ENCODE data around the gene PSMD13. TPM values are rescaled to one million over a fixed set of nuclear protein-coding genes. Genes with fewer than 3 reads are reported as not detected.

Gene PSMD13
- total RNA-seq, 1 experiment from 2014 or later = 141 TPM

- H3K27ac Mint-ChIP-seq = peak overlapping the region in 1 of 3 experiments; percentile 87; a peak in 1 of 7 replicates
- H3K4ac ChIP-seq (ENCODE audit: low read depth, low read length) = no peak overlapping the region
- no peaks in the 10 kb centered on the region for H4K20me1 ChIP-seq (ENCODE audit: control insufficient read depth, insufficient read depth, insufficient read length)
- no peak overlapping the region for H3K27ac ChIP-seq (ENCODE audit: insufficient read length, low read depth, low read length)
- no peak overlapping the region for H3K18ac ChIP-seq (ENCODE audit: insufficient read length, low read depth, low read length)
- WGBS (ENCODE audit: extremely low coverage, insufficient read length, low lambda C conversion rate) = no CpG with 5 or more reads among the region's 14 CpGs
- H3K4me1 Mint-ChIP-seq = peaks cover 25 to 34% of the 10 kb centered on the region in 2 experiments
- no peak overlapping the region for H2BK15ac ChIP-seq (ENCODE audit: low read depth, low read length)
- no peak overlapping the region for H2BK12ac ChIP-seq (ENCODE audit: insufficient read length, low read depth, low read length)
- H3K56ac ChIP-seq (ENCODE audit: insufficient read length, low read depth, low read length) = no peak overlapping the region
- no peaks in the 10 kb centered on the region for H3K79me2 ChIP-seq (ENCODE audit: insufficient read depth, low read length)
- H3K23me2 ChIP-seq (ENCODE audit: insufficient read length, low read depth, low read length, poor library complexity, severe bottlenecking) = peaks cover 9% of the 10 kb centered on the region
- no peak overlapping the region for H3K23ac ChIP-seq (ENCODE audit: insufficient read length, low read depth, low read length)
- no peak for TF ChIP-seq CTCF (conservative IDR thresholded peaks at IDR 0.05)
- no peak overlapping the region for H3K9ac ChIP-seq (ENCODE audit: extremely low read depth, insufficient read length, low read length)
- H3K27me3 Mint-ChIP-seq (ENCODE audit: low read depth) = peaks cover 13% of the 10 kb centered on the region
- DNase-seq = peak; percentile 27
- H3K4me1 ChIP-seq (ENCODE audit: insufficient read depth, low read length) = no peaks in the 10 kb centered on the region
- no peak overlapping the region for H2BK20ac ChIP-seq (ENCODE audit: low read depth, low read length, poor library complexity, severe bottlenecking)
- H3K27me3 ChIP-seq (ENCODE audit: insufficient read depth, low read length) = peaks cover 7% of the 10 kb centered on the region; the same call in 1 of the 2 replicates
- H3K9me3 Mint-ChIP-seq = no peaks in the 10 kb centered on the region
- H4K8ac ChIP-seq (replicated peaks; ENCODE audit: insufficient read length, low read depth, low read length) = no peak overlapping the region
- peak overlapping the region; percentile 5 for H3K4me2 ChIP-seq (ENCODE audit: insufficient read depth, insufficient read length, low read length)
- no peak overlapping the region for H4K91ac ChIP-seq (ENCODE audit: insufficient read length, low read depth, low read length)
- H3K14ac ChIP-seq (ENCODE audit: insufficient read depth, low read length) = no peak overlapping the region
- no peak overlapping the region for H4K5ac ChIP-seq (ENCODE audit: insufficient read length, low read depth, low read length)
- H3T11ph ChIP-seq (ENCODE audit: low read length) = no peak overlapping the region
- H2BK120ac ChIP-seq (ENCODE audit: low read depth, low read length, poor library complexity, severe bottlenecking) = no peak overlapping the region
- no peaks in the 10 kb centered on the region for H3K9me3 ChIP-seq (ENCODE audit: control insufficient read depth, low read depth, low read length)
- peaks cover 15 to 31% (median 21%) of the 10 kb centered on the region in 3 experiments for H3K36me3 Mint-ChIP-seq (ENCODE audit: insufficient read depth in 1 of 3, low read depth in 3 of 3)
- H3K4me3 Mint-ChIP-seq = peak overlapping the region; percentile 63 to 83
- no peak overlapping the region for H2AFZ ChIP-seq (ENCODE audit: low read length)
- H3K79me1 ChIP-seq (ENCODE audit: insufficient read depth, low read depth, low read length, poor library complexity, severe bottlenecking) = no peaks in the 10 kb centered on the region
- no peak overlapping the region for H2AK5ac ChIP-seq (ENCODE audit: insufficient read length, low read length)
- H2BK5ac ChIP-seq (ENCODE audit: insufficient read length, low read length) = no peak overlapping the region
These were observed 52.6 kb downstream of the PSMD13 start for GRCh38 chr11:289398-289711.

All from H9 (cell line).